Heart left ventricle (tissue), 16 donors: Measurements from ENCODE around the gene SH2D7. TPM values are rescaled to one million over a fixed set of nuclear protein-coding genes. Genes with fewer than 3 reads are reported as not detected.

Experiments used
- ATAC-seq, 4 donors: fragments of 200-7000 bp; cut with Tn5 transposase; one replicate each; pipeline ENCODE4 v1.9.1; 2020 to 2022; ENCODE audit warnings: moderate library complexity in 4 of 4, mild to moderate bottlenecking in 3 of 4, moderate number of reproducible peaks in 1 of 4
- DNase-seq, 5 donors: peaks; one replicate each; pipeline ENCODE4 v3.0.0-alpha.2; 2020
- H3K27ac ChIP-seq, 12 donors: fragments of 200-600 bp; sonication (generic) in 4 of 12; one replicate each; pipeline versions ENCODE4 v1.5.0 to v1.8.0; 2016 to 2022; ENCODE audit warnings: mild to moderate bottlenecking in 2 of 12
- H3K27me3 ChIP-seq, 9 donors: fragments of 200-600 bp; sonication (generic) in 2 of 9; one replicate each; pipeline versions ENCODE4 v1.5.1 to v1.8.0; 2016 to 2022; ENCODE audit warnings: mild to moderate bottlenecking in 3 of 9
- H3K36me3 ChIP-seq, 9 donors: fragments of 200-600 bp; sonication (generic) in 2 of 9; one replicate each; pipeline versions ENCODE4 v1.5.0 to v1.8.0; 2018 to 2022; ENCODE audit warnings: mild to moderate bottlenecking in 2 of 9
- H3K4me1 ChIP-seq, 12 donors: fragments of 200-600 bp; sonication (generic) in 4 of 12; one replicate each; pipeline versions ENCODE4 v1.5.0 to v1.8.0; 2016 to 2022; ENCODE audit warnings: mild to moderate bottlenecking in 3 of 12
- H3K4me3 ChIP-seq, 12 donors: fragments of 200-600 bp; sonication (generic) in 4 of 12; one replicate each; pipeline versions ENCODE4 v1.5.0 to v1.8.0; 2017 to 2022; ENCODE audit warnings: mild to moderate bottlenecking in 9 of 12, moderate library complexity in 4 of 12
- H3K9me3 ChIP-seq, 12 donors: fragments of 200-600 bp; sonication (generic) in 4 of 12; one replicate each; pipeline versions ENCODE4 v1.5.0 to v1.8.0; 2016 to 2022; ENCODE audit warnings: mild to moderate bottlenecking in 1 of 12
- CTCF ChIP-seq, 12 donors: fragments of 200-600 bp; sonication (generic) in 4 of 12; IDR thresholded peaks; one replicate each; pipeline versions ENCODE4 v1.5.0 to v1.8.0; 2018 to 2022; ENCODE audit warnings: antibody characterized with exemption in 12 of 12, mild to moderate bottlenecking in 5 of 12
- POLR2A ChIP-seq, 2 donors: fragments of 450-650 bp; IDR thresholded peaks; one replicate each; pipeline ENCODE4 v1.6.1; 2017; ENCODE audit warnings: antibody characterized with exemption in 2 of 2, mild to moderate bottlenecking in 2 of 2, moderate library complexity in 2 of 2
- WGBS, 4 donors: extraction: QIAGEN DNeasy Blood & Tissue Kit in 2 of 4; methylation state at CpG; one replicate each; pipeline versions ENCODE4 v1.1.5 to v1.1.7; 2013 to 2018; 5-methylcytosine and 5-hydroxymethylcytosine counted together
- intact Hi-C, 10 donors: fragments of 100-400 bp; cut with DNase I; formaldehyde crosslinking; loops; one replicate each; pipeline versions ENCODE4 v1.11.1 to v1.14.2; 2022
- polyA plus RNA-seq, 2 donors: library from polyadenylated mRNA; stranded (reverse); fragments of 200-250 nt; gene quantifications; one replicate each; pipeline ENCODE4 v1.2.3, GENCODE V29; 2013
- total RNA-seq, 9 donors: library from RNA; depleted of rRNA in 2 of 9; stranded (reverse); fragments of >200 nt in 2 of 9; fragmentation: NEBNext Ultra II Directional in 3 of 9; extraction: Animal tissue kit (Norgen Biotek cat#: 25700) in 3 of 9; gene quantifications; one replicate each; pipeline versions ENCODE4 v1.1.0 to v1.2.4, GENCODE V29; 2016 to 2023
- donor health status: ischemic (EF 13 %, LVEDD 7.1; RV severe dilation, severe dysfunction).
- donor health status: healthy with polysubstance abuse.
- donor health status: DM: no; HTN: yes; CAD: no.
- donor health status: DM: no; HTN: no; CAD: no.
- donor health status: ischemic (EF 25% LVEDD 6.9; RV normal size, moderate dysfunction).
- donor health status: ischemic (EF 25% LVEDD 5.7; RV mildly dilated, moderate dysfunction).
- donor health status: healthy.
- donor health status: DM: yes; HTN: yes; CAD: no.
- donor health status: ischemic (EF 35%, LVEDD 5.7; RV mildly dilated, moderate dysfunction).
- donor health status: nonischemic (EF 11% LVEDD 7.7; RV severe dilation, severe dysfunction).
- donor health status: DM: yes; HTN: yes; CAD: no.
- donor health status: PGD.
- donor health status: ischemic (EF 29% LVEDD 5.4; RV normal size, mild dysfunction).
- donor health status: nonischemic (EF 23%, LVEDD 6.1; RV moderate dilation, normal function).

The SH2D7 gene
- total and polyA plus RNA-seq, 11 donors, result not detected

- ATAC-seq, result no peak
- Histone ChIP-seq H3K4me1 (peaks cover 0 to 39% (median 23%) of the 10 kb centered on the region in 12 donors), H3K27ac (no peak overlapping the region)
These were observed 3.6 kb upstream of the SH2D7 start for GRCh38 chr15:78088773-78089080.

GRCh38 chr15:78090422-78091063 lies 1.8 kb upstream of the SH2D7 start:
- no peak overlapping the region for H3K27ac ChIP-seq
- no peak for DNase-seq
- H3K4me1 ChIP-seq, result peaks cover 0 to 27% (median 23%) of the 10 kb centered on the region in 12 donors
- TF ChIP-seq POLR2A (IDR thresholded peaks at IDR 0.05) (no peak), CTCF (IDR thresholded peaks at IDR 0.05) (no peak)
- ATAC-seq, result no peak
- no peaks in the 10 kb centered on the region for H3K9me3 ChIP-seq
- H3K36me3 ChIP-seq, result no peaks in the 10 kb centered on the region
- no peak overlapping the region for H3K4me3 ChIP-seq
- intact Hi-C loops, result loop anchor here in 2 of 10 donors (5.0 kb wide), 1 partner anchor 83 kb away; no protein-coding TSS in a partner anchor
- H3K27me3 ChIP-seq, result no peaks in the 10 kb centered on the region
- 93 to 97% (median 95%) methylated on average over 3 of the region's 3 CpGs for WGBS, 4 donors

More at GRCh38 chr15:78088773-78089080, 3.6 kb upstream of the SH2D7 start:
- Histone ChIP-seq H3K9me3 (no peaks in the 10 kb centered on the region), H3K36me3 (no peaks in the 10 kb centered on the region), H3K27me3 (no peaks in the 10 kb centered on the region), H3K4me3 (no peak overlapping the region)
- DNase-seq, result no peak
- intact Hi-C loops, result no loop called here
- 89 to 93% (median 91%) methylated on average over 3 of the region's 3 CpGs for WGBS, 4 donors
- no peak for TF ChIP-seq CTCF (IDR thresholded peaks at IDR 0.05)
- TF ChIP-seq POLR2A (IDR thresholded peaks at IDR 0.05), result no peak

- H3K27ac ChIP-seq, result peak overlapping the region in 3 of 12 donors; percentile 31 to 53 (median 37)
- H3K36me3 ChIP-seq, result no peaks in the 10 kb centered on the region
- TF ChIP-seq CTCF (IDR thresholded peaks at IDR 0.05) (no peak), POLR2A (IDR thresholded peaks at IDR 0.05) (no peak)
- no peaks in the 10 kb centered on the region for H3K27me3 ChIP-seq
- WGBS, 4 donors, result 39 to 57% (median 45%) methylated on average over 4 to 5 of the region's 5 CpGs
- intact Hi-C loops, result loop anchor here in 2 of 10 donors (5.0 kb wide), 1 partner anchor 86 kb away; no protein-coding TSS in a partner anchor
- DNase-seq, result peak in 2 of 5 donors; percentile 22 to 27
- ATAC-seq, result peak; percentile 78 to 84 (median 82)
- no peak overlapping the region for H3K4me3 ChIP-seq
- peaks cover 0 to 27% (median 20%) of the 10 kb centered on the region in 12 donors for H3K4me1 ChIP-seq
- H3K9me3 ChIP-seq, result no peaks in the 10 kb centered on the region
These were observed 1.1 kb downstream of the SH2D7 start for GRCh38 chr15:78093242-78094020.

GRCh38 chr15:78097667-78098066 lies 5.3 kb downstream of the SH2D7 start:
- H3K4me1 ChIP-seq, result peaks cover 0 to 15% (median 11%) of the 10 kb centered on the region in 12 donors
- H3K4me3 ChIP-seq, result no peak overlapping the region
- ATAC-seq (no peak), DNase-seq (peak in 1 of 5 donors; percentile 4)
- no peaks in the 10 kb centered on the region for H3K9me3 ChIP-seq
- intact Hi-C loops, result no loop called here
- H3K36me3 ChIP-seq, result no peaks in the 10 kb centered on the region
- 92 to 97% (median 94%) methylated on average over 8 to 9 of the region's 9 CpGs for WGBS, 4 donors
- no peak for TF ChIP-seq CTCF (IDR thresholded peaks at IDR 0.05)
- TF ChIP-seq POLR2A (IDR thresholded peaks at IDR 0.05), result no peak
- H3K27me3 ChIP-seq, result no peaks in the 10 kb centered on the region
- no peak overlapping the region for H3K27ac ChIP-seq
